Neural crest cell (in vitro differentiated cells): ENCODE results near the gene TMEM120B. TPM values are rescaled to one million over a fixed set of nuclear protein-coding genes. Genes with fewer than 3 reads are reported as not detected.
"Not testable (repeated sequence)": the region's sequence is repeated elsewhere in the genome, so short reads cannot be mapped to it uniquely, and the experiment has no call there.

ENCODE experiments used
- DNase-seq: peaks from one replicate; pipeline ENCODE4 v3.0.0; 2021; ENCODE audit warnings: low read depth, mixed read lengths, low spot score
- H3K27ac Mint-ChIP-seq: one replicate; pipeline ENCODE4 v1.8.0; 2021; ENCODE audit warnings: mild to moderate bottlenecking, mixed read lengths; ENCODE audit not compliant: unreplicated experiment
- H3K27me3 Mint-ChIP-seq: 2 replicates; pipeline ENCODE4 v1.8.0; 2021; ENCODE audit warnings: low read depth, mild to moderate bottlenecking, mixed read lengths
- H3K36me3 Mint-ChIP-seq: 2 replicates; pipeline ENCODE4 v1.8.0; 2021; ENCODE audit warnings: low read depth, mild to moderate bottlenecking, mixed read lengths
- H3K4me1 Mint-ChIP-seq: 2 replicates; pipeline ENCODE4 v1.8.0; 2021; ENCODE audit warnings: mixed read lengths
- H3K4me3 Mint-ChIP-seq: one replicate; pipeline ENCODE4 v1.8.0; 2021; ENCODE audit warnings: mild to moderate bottlenecking, mixed read lengths
- H3K9me3 Mint-ChIP-seq: 2 replicates; pipeline ENCODE4 v1.8.0; 2021; ENCODE audit warnings: mixed read lengths
- CTCF ChIP-seq: fragments of 200-600 bp; sonication (generic); conservative IDR thresholded peaks from 2 replicates; pipeline ENCODE4 v1.5.0; 2021; ENCODE audit warnings: antibody characterized with exemption, mild to moderate bottlenecking
- total RNA-seq: library from RNA; stranded (reverse); gene quantifications from 2 replicates; pipeline ENCODE4 v1.2.1, GENCODE V29; 2021

The TMEM120B gene
- total RNA-seq, 1 donor from 2014 or later, result 14.1 TPM

DNA sequence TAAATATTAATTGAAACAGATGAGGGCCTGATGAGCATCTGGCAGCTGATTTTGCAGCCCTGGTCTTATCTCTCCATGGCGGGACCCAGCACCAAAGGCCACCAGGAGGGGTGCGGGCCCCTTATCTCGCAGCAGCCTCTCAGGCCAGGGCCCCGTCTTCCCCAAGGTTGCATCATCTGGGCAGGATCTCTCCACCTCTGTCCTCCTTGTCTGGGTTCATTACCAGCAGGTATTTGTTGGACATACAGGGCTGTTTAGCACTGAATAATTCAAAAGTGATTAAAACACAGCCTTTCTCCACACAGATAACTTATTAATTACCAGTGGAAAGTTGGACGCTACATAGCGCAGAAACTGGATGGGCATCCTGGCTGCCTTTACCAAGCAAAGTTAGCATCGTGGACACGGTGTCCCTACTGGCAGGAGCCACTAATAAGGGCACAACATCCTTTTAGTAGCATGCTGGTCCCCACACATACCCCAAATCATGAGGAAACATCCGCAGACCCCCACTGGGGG, 25.8 kb downstream of the TMEM120B start:
- no peaks in the 10 kb centered on the region for H3K27me3 Mint-ChIP-seq
- H3K4me3 Mint-ChIP-seq, result no peak overlapping the region
- peaks cover 6% of the 10 kb centered on the region for H3K4me1 Mint-ChIP-seq
- H3K9me3 Mint-ChIP-seq, result no peaks in the 10 kb centered on the region
- no peaks in the 10 kb centered on the region for H3K36me3 Mint-ChIP-seq
- peak overlapping the region; percentile 10 for H3K27ac Mint-ChIP-seq
- TF ChIP-seq CTCF, result no peak
- no peak for DNase-seq

GRCh38 chr12:121740847-121741246, 28.3 kb downstream of the TMEM120B start:
- no peaks in the 10 kb centered on the region for H3K9me3 Mint-ChIP-seq
- H3K36me3 Mint-ChIP-seq, result no peaks in the 10 kb centered on the region
- DNase-seq, result no peak
- H3K4me1 Mint-ChIP-seq, result peaks cover 6% of the 10 kb centered on the region
- H3K4me3 Mint-ChIP-seq, result no peak overlapping the region
- H3K27me3 Mint-ChIP-seq, result no peaks in the 10 kb centered on the region
- H3K27ac Mint-ChIP-seq, result no peak overlapping the region
- no peak for TF ChIP-seq CTCF

DNA sequence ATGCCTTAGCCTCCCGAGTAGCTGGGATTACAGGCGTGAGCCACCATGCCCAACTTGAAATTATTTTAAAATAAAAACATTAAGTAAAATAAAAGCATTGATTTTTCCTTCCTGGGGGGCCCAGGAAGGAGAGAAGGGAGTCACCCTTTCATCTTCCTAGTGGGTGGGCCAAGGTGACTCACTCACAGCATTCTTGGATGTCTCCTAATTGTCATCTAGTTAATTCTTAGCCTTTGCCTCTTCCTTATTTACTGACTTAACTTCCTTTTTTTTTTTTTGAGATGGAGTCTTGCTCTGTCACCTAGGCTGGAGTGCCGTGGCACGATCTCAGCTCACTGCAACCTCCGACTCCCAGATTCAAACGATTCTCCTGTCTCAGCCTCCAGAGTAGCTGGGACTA, 29.2 kb downstream of the TMEM120B start:
- DNase-seq, result no peak
- peaks cover 6% of the 10 kb centered on the region for H3K4me1 Mint-ChIP-seq
- H3K9me3 Mint-ChIP-seq, result no peaks in the 10 kb centered on the region
- TF ChIP-seq CTCF, result no peak
- H3K36me3 Mint-ChIP-seq, result no peaks in the 10 kb centered on the region
- H3K4me3 Mint-ChIP-seq, result no peak overlapping the region
- no peaks in the 10 kb centered on the region for H3K27me3 Mint-ChIP-seq
- no peak overlapping the region for H3K27ac Mint-ChIP-seq

- H3K4me3 Mint-ChIP-seq, H3K27me3 Mint-ChIP-seq, H3K9me3 Mint-ChIP-seq, DNase-seq, H3K36me3 Mint-ChIP-seq, H3K27ac Mint-ChIP-seq: not testable (repeated sequence)
- peaks cover 16% of the 10 kb centered on the region for H3K4me1 Mint-ChIP-seq
Observed at GRCh38 chr12:121745545-121745944, 33.0 kb downstream of the TMEM120B start.

GRCh38 chr12:121748218-121748570, 35.6 kb downstream of the TMEM120B start:
- Mint-ChIP-seq H3K9me3 (no peaks in the 10 kb centered on the region), H3K36me3 (peaks cover 2% of the 10 kb centered on the region), H3K4me1 (peaks cover 10% of the 10 kb centered on the region), H3K4me3 (no peak overlapping the region), H3K27me3 (no peaks in the 10 kb centered on the region), H3K27ac (no peak overlapping the region)
- TF ChIP-seq CTCF, result no peak
- DNase-seq, result no peak

- no peaks in the 10 kb centered on the region for H3K27me3 Mint-ChIP-seq
- H3K9me3 Mint-ChIP-seq, result no peaks in the 10 kb centered on the region
- no peak for TF ChIP-seq CTCF
- peaks cover 2% of the 10 kb centered on the region for H3K36me3 Mint-ChIP-seq
- H3K4me3 Mint-ChIP-seq, result no peak overlapping the region
- peak overlapping the region; percentile 16 for H3K27ac Mint-ChIP-seq
- H3K4me1 Mint-ChIP-seq, result peaks cover 10% of the 10 kb centered on the region
- peak; percentile 12 for DNase-seq
Observed at GRCh38 chr12:121748571-121749265, 36.2 kb downstream of the TMEM120B start.
